ENCODE data around the gene ZNRF3.

Gene ZNRF3

GRCh38 chr22:28942801-28943500 lies 59.6 kb downstream of the ZNRF3 start:
- ChIA-PET CTCF (interaction anchor here (0.8 to 3.1 kb wide), 6 partner anchors 8 to 297 kb away, joined by 3 to 11 read pairs (median 4); no protein-coding TSS in a partner anchor), POLR2A (interaction anchor here (1.7 kb wide), 1 partner anchor 60 kb away, joined by 4 read pairs; the partner anchor contains the start of gene ZNRF3)
- H3K4me1 ChIP-seq (ENCODE audit: control insufficient read depth, insufficient read depth, low read length), result peaks cover 9% of the 10 kb centered on the region

GRCh38 chr22:28943501-28943879 lies 60.1 kb downstream of the ZNRF3 start:
- POLR2A ChIA-PET, result interaction anchor here (1.7 kb wide), 1 partner anchor 61 kb away, joined by 4 read pairs; the partner anchor contains the start of gene ZNRF3

More at GRCh38 chr22:28942801-28943500, 59.6 kb downstream of the ZNRF3 start:
- H3K27ac ChIP-seq (ENCODE audit: extremely low read depth, low read depth, low read length), result no peak overlapping the region
- TF ChIP-seq KLF8 (tag by site-specific recombination; IDR thresholded peaks at IDR 0.05) (no peak), ZIC2 (tag by site-specific recombination; IDR thresholded peaks at IDR 0.05) (peak; percentile 11; the same call in 1 of the 2 replicates)
- H3K36me3 ChIP-seq (ENCODE audit: control insufficient read depth in 2 of 2, insufficient read depth in 1 of 2, low read length in 2 of 2), result no peaks in the 10 kb centered on the region; a peak in 1 of 3 replicates
- H3K9me3 ChIP-seq (ENCODE audit: control insufficient read depth, insufficient read depth, low read depth, low read length), result peaks cover 2% of the 10 kb centered on the region; the same call in 1 of the 2 replicates
- H3K4me3 ChIP-seq (ENCODE audit: low read depth, low read length), result no peak overlapping the region

GRCh38 chr22:28947125-28947524 lies 63.8 kb downstream of the ZNRF3 start:
- peaks cover 2% of the 10 kb centered on the region; the same call in 1 of the 2 replicates for H3K9me3 ChIP-seq (ENCODE audit: control insufficient read depth, insufficient read depth, low read depth, low read length)
- POLR2A ChIA-PET, result no interaction called here
- H3K4me1 ChIP-seq (ENCODE audit: control insufficient read depth, insufficient read depth, low read length), result peaks cover 10% of the 10 kb centered on the region; the same call in 1 of the 2 replicates
- peak; percentile 100 for TF ChIP-seq ZNF140 (tag by site-specific recombination; IDR thresholded peaks at IDR 0.05)
- no peak for TF ChIP-seq ZNF785 (tag by site-specific recombination; IDR thresholded peaks at IDR 0.05)
- 0 out of 2 replicates have a peak, but pooled peaks have one; percentile 22 for TF ChIP-seq ZNF610 (tag by site-specific recombination; IDR thresholded peaks at IDR 0.05; ENCODE audit: borderline replicate concordance)
- peak; percentile 83; the same call in 1 of the 2 replicates for TF ChIP-seq ZNF211 (tag by site-specific recombination; IDR thresholded peaks at IDR 0.05; ENCODE audit: low read depth)
- peak; percentile 86 for TF ChIP-seq SETDB1 (IDR thresholded peaks at IDR 0.05; ENCODE audit: insufficient read length, low read length)
- TF ChIP-seq ZNF157 (tag by site-specific recombination; IDR thresholded peaks at IDR 0.05), result no peak
- H3K27ac ChIP-seq (ENCODE audit: extremely low read depth, low read depth, low read length), result no peak overlapping the region
- H3K36me3 ChIP-seq (ENCODE audit: control insufficient read depth in 2 of 2, insufficient read depth in 1 of 2, low read length in 2 of 2), result no peaks in the 10 kb centered on the region; a peak in 1 of 3 replicates
- CTCF ChIA-PET, result no interaction called here
- H3K4me3 ChIP-seq (ENCODE audit: low read depth, low read length), result no peak overlapping the region

More at GRCh38 chr22:28943501-28943879, 60.1 kb downstream of the ZNRF3 start:
- Histone ChIP-seq H3K27ac (ENCODE audit: extremely low read depth, low read depth, low read length) (no peak overlapping the region), H3K9me3 (ENCODE audit: control insufficient read depth, insufficient read depth, low read depth, low read length) (peaks cover 2% of the 10 kb centered on the region; the same call in 1 of the 2 replicates), H3K4me3 (ENCODE audit: low read depth, low read length) (no peak overlapping the region), H3K36me3 (ENCODE audit: control insufficient read depth in 2 of 2, insufficient read depth in 1 of 2, low read length in 2 of 2) (no peaks in the 10 kb centered on the region; a peak in 1 of 3 replicates), H3K4me1 (ENCODE audit: control insufficient read depth, insufficient read depth, low read length) (peaks cover 5% of the 10 kb centered on the region; the same call in 1 of the 2 replicates)
- TF ChIP-seq ZBTB7A (tag by site-specific recombination; IDR thresholded peaks at IDR 0.05; ENCODE audit: low read depth), result no peak
- no peak for TF ChIP-seq ZNF211 (tag by site-specific recombination; IDR thresholded peaks at IDR 0.05; ENCODE audit: low read depth)
- peak; percentile 51 for TF ChIP-seq PRDM6 (tag by site-specific recombination; IDR thresholded peaks at IDR 0.05)
- CTCF ChIA-PET, result interaction anchor here (0.8 to 3.1 kb wide), 5 partner anchors 9 to 297 kb away, joined by 3 to 11 read pairs (median 3); no protein-coding TSS in a partner anchor

GRCh38 chr22:28948424-28948823 lies 65.1 kb downstream of the ZNRF3 start:
- Histone ChIP-seq H3K9me3 (ENCODE audit: control insufficient read depth, insufficient read depth, low read depth, low read length) (peaks cover 2% of the 10 kb centered on the region; the same call in 1 of the 2 replicates), H3K4me1 (ENCODE audit: control insufficient read depth, insufficient read depth, low read length) (peaks cover 19% of the 10 kb centered on the region), H3K27ac (ENCODE audit: extremely low read depth, low read depth, low read length) (no peak overlapping the region), H3K36me3 (ENCODE audit: control insufficient read depth in 2 of 2, insufficient read depth in 1 of 2, low read length in 2 of 2) (no peaks in the 10 kb centered on the region; a peak in 1 of 3 replicates), H3K4me3 (ENCODE audit: low read depth, low read length) (no peak overlapping the region)
- ChIA-PET POLR2A (no interaction called here), CTCF (no interaction called here)
- TF ChIP-seq SCRT2 (tag by site-specific recombination; IDR thresholded peaks at IDR 0.05) (no peak), ZBTB6 (tag by site-specific recombination; IDR thresholded peaks at IDR 0.05) (no peak), SALL2 (tag by site-specific recombination; IDR thresholded peaks at IDR 0.05; ENCODE audit: borderline replicate concordance) (no peak), ZNF26 (tag by site-specific recombination; IDR thresholded peaks at IDR 0.05) (no peak), ZNF658 (tag by site-specific recombination; IDR thresholded peaks at IDR 0.05) (no peak), ZNF324 (tag by site-specific recombination; IDR thresholded peaks at IDR 0.05) (no peak), HOXC10 (CRISPR knock-in tag; IDR thresholded peaks at IDR 0.05) (no peak), TSHZ1 (tag by site-specific recombination; IDR thresholded peaks at IDR 0.05; ENCODE audit: borderline replicate concordance) (no peak)
